GM06990 (cell line): ENCODE data around the gene RNU5B-1.

Experiments used
- DNase-seq: peaks from one replicate; pipeline ENCODE4 v3.0.0-alpha.2; 2011; ENCODE audit not compliant: insufficient read length; ENCODE audit errors: extremely low read depth
- H3K27me3 ChIP-seq: replicated peaks from 2 replicates; pipeline ENCODE4 v1.6.0; 2011; ENCODE audit warnings: low read length; ENCODE audit not compliant: control insufficient read depth, insufficient read depth
- H3K36me3 ChIP-seq: 2 replicates; pipeline ENCODE4 v1.5.1; 2011; ENCODE audit warnings: low read length; ENCODE audit not compliant: control insufficient read depth, insufficient read depth
- H3K4me3 ChIP-seq: replicated peaks from 2 replicates; pipeline ENCODE4 v1.5.1; 2011; ENCODE audit warnings: low read depth, mild to moderate bottlenecking, control low read depth, low read length
- CTCF ChIP-seq: IDR thresholded peaks from 2 replicates; pipeline ENCODE4 v1.5.1; 2011; ENCODE audit warnings: low read length, control low read depth, mild to moderate bottlenecking, inconsistent platforms; ENCODE audit not compliant: insufficient read depth, poor library complexity, severe bottlenecking

RNU5B-1 gene

GRCh38 chr15:65323071-65323511 is 18.6 kb downstream of the RNU5B-1 start:
- no peaks in the 10 kb centered on the region for H3K27me3 ChIP-seq
- no peaks in the 10 kb centered on the region for H3K36me3 ChIP-seq
- no peak overlapping the region for H3K4me3 ChIP-seq
- TF ChIP-seq CTCF, result no peak
- no peak for DNase-seq

- H3K27me3 ChIP-seq, result no peaks in the 10 kb centered on the region
- TF ChIP-seq CTCF, result no peak
- H3K4me3 ChIP-seq, result no peak overlapping the region
- no peak for DNase-seq
- H3K36me3 ChIP-seq, result no peaks in the 10 kb centered on the region
These were observed 21.6 kb downstream of the RNU5B-1 start for GRCh38 chr15:65326117-65326526.

- DNase-seq, result no peak
- Histone ChIP-seq H3K27me3 (no peaks in the 10 kb centered on the region), H3K36me3 (no peaks in the 10 kb centered on the region), H3K4me3 (no peak overlapping the region)
- TF ChIP-seq CTCF, result no peak
These were observed 22.3 kb downstream of the RNU5B-1 start for GRCh38 chr15:65326818-65327217.

- no peak overlapping the region for H3K4me3 ChIP-seq
- DNase-seq, result no peak
- no peaks in the 10 kb centered on the region for H3K36me3 ChIP-seq
- TF ChIP-seq CTCF, result no peak
- H3K27me3 ChIP-seq, result no peaks in the 10 kb centered on the region; the same call in 1 of the 2 replicates
These were observed 23.3 kb downstream of the RNU5B-1 start for GRCh38 chr15:65327651-65328393.

GRCh38 chr15:65328506-65329287 is 24.2 kb downstream of the RNU5B-1 start:
- Histone ChIP-seq H3K36me3 (no peaks in the 10 kb centered on the region), H3K4me3 (no peak overlapping the region), H3K27me3 (no peaks in the 10 kb centered on the region; the same call in 1 of the 2 replicates)
- TF ChIP-seq CTCF, result no peak
- no peak for DNase-seq
